ENCODE results near the gene HERC2.
"Not testable (repeated sequence)": the region's sequence is repeated elsewhere in the genome, so short reads cannot be mapped to it uniquely, and the experiment has no call there.

HERC2 gene

GRCh38 chr15:28322129-28322588 lies at the start of gene HERC2:
TSS of gene HERC2 (minus strand) at chr15:28322179. CDS start at chr15:28321433, 746 bp downstream.
- not testable (repeated sequence) for DNase-seq (ENCODE audit: low read depth)

DNA sequence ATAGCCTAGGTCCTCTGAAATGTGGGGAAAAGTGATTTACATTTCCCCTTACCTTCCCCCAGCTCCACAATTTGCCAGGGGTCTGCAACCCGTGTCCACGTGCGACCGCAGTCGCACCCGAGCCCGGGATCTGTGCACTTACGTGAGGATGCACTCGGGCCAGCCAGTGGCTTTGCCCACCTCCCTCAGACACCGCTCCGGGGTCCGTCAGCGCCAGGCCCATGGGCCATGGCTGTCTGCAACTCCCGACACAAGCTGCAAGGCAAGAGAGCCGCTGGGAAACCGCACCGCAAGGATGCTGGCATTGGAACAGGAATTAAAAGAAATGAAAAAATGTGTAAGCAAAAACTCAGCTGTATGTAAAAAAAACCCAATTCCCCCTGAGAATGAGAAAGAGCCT lies 43.5 kb upstream of the HERC2 start:
- not testable (repeated sequence) for DNase-seq (ENCODE audit: low read depth)

- DNase-seq (ENCODE audit: low read depth), result not testable (repeated sequence)
These were observed 36.0 kb upstream of the HERC2 start, which contains the start of gene GOLGA6L24 for GRCh38 chr15:28357984-28358383. TSS of gene GOLGA6L24 (minus strand) at chr15:28358084. CDS start at chr15:28358023, 61 bp downstream.

DNA sequence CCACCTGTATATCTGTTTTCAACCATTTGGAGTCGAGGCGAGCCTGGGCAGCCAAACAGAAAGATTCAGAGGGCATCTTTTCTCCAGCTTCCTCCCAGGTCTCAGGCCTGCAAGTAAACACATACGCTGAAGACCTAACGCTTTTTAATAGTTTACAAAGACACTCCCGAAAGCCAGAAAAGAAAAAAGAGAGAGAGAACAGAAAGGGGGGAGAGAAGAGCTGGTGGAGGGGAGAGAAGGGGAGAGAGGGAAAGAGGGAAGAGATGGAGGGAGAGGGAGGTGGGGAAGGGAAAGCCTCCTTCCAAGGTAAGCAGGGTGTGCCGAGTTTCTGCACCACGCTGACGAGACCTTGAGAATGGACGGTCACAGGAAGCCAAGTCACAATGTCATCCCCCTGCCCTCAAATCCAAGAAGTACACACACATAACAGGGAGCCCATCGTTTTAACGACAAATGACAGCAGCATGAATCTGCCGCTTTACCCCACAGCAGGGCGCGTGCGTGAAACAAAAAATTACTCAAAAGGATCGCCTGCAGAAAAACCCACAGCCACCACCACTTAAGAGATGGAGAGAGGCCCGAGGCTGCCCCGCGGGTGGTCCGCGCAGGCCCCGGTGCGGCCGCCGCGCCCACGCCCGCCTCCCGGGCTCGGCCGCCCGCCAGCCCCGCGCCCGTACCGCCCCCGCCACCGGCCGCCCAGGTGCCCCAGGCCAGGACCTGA lies 461 bp downstream of the HERC2 start:
- DNase-seq (ENCODE audit: low read depth), result not testable (repeated sequence)

DNA sequence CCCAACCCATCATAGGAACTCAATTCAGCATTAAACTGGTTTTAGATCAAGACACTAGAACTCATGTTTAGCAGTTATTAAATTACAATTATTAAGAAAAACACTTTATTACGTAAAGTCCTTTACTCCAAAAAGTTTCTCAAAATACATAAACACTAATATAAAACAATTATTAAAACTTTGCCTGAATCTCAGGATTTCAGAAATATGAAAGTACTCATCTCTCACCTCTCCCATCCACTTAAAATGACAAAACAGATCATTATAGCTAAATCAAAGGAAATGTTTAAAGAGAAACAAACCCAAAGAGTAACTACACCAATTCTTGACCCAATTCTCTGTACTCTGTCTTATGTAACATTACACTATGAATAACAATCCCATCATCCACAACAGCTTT lies 2.3 kb downstream of the HERC2 start:
- DNase-seq (ENCODE audit: low read depth), result not testable (repeated sequence)

DNA sequence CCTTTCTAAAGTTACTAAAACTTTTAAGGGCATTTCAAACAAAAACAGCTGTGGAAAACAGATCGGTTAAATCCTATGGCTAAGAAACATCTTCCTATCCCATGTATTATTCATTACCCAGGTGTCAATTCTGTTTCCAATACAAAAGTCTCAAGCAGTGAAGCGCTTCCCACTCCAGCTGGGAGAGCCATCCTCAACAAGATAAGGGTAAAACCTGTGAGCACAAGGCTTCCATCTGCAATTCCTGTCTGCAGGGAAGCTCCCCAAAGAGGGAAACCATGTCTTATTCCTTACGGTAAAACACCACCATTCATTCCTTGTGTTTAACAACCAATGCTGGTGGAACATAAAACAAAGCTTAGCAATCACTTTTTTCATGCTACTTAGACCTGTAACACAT lies 3.2 kb downstream of the HERC2 start:
- DNase-seq (ENCODE audit: low read depth), result not testable (repeated sequence)

GRCh38 chr15:28318122-28318521 lies 3.9 kb downstream of the HERC2 start:
- not testable (repeated sequence) for DNase-seq (ENCODE audit: low read depth)

- DNase-seq (ENCODE audit: low read depth), result not testable (repeated sequence)
These were observed 5.0 kb downstream of the HERC2 start for GRCh38 chr15:28316958-28317357.

DNA sequence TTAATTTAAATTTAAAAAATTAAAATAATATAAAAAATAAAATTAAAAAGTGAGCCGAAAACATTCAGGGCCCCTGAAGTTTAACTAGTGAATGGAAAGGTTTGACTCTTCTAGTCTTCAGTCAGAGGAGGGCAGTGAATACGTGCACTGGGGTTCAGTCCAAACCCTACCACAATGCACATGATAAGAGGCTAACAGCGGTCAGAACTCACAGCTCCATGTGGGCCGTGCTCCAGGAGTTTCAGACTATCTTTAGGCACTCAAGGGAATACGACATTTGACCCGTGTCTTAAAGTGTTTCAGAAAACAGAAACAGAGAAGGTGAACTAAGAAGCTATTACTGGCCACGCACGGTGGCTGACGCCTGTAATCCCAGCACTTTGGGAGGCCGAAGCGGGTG lies 11.5 kb downstream of the HERC2 start:
- DNase-seq (ENCODE audit: low read depth), result not testable (repeated sequence)

DNA sequence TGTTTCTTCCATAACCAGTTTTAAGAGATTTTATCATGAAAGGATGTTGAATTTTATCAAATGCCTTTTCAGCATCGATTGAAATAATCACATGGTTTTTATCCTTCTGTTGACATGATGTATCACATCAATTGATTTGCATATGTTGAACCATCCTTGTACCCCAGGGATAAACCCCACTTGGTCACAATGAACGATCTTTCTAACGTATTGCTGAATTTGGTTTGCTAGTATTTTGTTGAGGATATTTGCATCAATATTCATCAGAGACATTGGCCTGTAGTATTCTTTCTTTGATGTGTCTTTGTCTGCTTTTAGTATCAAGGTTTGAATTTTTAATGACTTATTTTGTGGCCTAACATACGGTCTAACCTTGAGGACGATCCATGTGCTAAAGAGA lies 13.3 kb downstream of the HERC2 start:
- not testable (repeated sequence) for DNase-seq (ENCODE audit: low read depth)

- not testable (repeated sequence) for DNase-seq (ENCODE audit: low read depth)
These were observed 16.3 kb downstream of the HERC2 start for GRCh38 chr15:28305700-28306099.

DNA sequence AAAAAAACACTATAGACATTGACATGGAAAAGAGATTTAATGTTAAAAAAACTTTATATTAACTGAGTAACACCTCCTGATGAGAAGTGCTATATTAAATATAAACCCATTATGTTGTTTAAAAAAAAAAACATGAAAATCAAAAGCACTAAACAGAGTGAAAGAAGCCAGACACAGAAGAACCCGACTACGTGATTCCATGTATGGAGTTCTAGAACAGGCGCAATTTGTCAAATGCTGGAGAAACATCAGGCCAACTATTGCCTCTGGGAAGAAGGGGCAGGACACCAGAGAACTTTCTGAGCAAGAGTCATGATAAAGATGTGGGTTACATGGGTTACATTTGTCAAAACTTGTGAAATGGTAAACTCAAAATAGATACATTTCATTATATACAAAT lies 24.5 kb downstream of the HERC2 start:
- DNase-seq (ENCODE audit: low read depth), result not testable (repeated sequence)

- DNase-seq (ENCODE audit: low read depth), result not testable (repeated sequence)
These were observed 25.2 kb downstream of the HERC2 start for GRCh38 chr15:28296814-28297213.

GRCh38 chr15:28295009-28295563 lies 26.9 kb downstream of the HERC2 start:
- DNase-seq (ENCODE audit: low read depth), result not testable (repeated sequence)

DNA sequence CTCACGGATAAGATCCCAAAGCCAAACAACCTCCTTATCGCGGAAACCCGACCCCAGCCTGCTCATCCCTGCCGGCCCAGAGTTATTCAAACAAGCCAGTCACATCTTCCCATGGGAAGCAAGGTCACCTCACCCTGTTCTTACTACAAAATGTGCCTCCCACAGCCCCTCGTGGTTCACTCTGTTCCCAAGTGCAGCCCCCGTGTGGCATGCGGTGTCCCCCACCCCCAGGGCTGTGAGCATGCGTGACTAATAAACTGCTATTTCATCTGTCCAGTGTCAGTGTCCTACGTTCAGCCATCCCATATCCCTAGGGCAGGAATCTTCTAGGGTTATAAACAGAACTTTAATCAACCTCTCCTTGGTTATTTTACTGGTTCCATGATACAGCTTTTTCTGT lies 27.4 kb downstream of the HERC2 start:
- not testable (repeated sequence) for DNase-seq (ENCODE audit: low read depth)

DNA sequence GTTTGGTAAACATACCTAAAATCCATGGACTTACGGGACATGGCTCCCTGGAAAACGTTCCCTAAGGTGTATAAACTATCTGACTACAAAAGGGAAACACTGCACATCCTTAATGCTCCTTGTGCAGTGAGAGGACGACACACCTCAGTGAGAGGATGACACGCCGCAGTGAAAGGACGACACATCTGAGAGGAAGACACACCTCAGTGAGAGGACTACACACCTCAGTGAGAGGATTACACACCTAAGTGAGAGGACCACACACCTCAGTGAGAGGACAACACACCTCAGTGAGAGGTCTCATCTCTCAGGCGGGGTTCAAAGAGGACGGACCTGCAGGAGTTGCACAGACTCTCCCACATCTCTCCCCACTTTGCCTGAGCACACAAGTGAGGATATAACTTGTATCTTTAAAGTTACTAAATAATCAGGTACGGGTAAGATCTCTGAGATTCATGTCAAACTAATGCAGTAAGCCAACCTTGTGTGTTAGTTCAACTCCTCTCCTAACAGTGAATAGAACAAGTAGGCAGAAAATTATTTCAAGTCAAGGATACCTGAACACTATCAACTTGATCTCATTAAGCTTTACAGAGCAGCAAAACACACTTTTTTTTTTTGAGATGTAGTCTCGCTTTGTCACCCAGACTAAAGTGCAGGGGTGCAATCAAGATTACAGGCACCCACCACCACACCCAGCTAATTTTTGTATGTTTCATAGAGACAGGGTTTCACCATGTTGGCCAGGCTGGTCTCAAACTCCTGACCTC lies 32.1 kb downstream of the HERC2 start:
- DNase-seq (ENCODE audit: low read depth), result no peak

- DNase-seq (ENCODE audit: low read depth), result not testable (repeated sequence)
These were observed 32.9 kb downstream of the HERC2 start for GRCh38 chr15:28288830-28289693.

GRCh38 chr15:28286659-28287058 lies 35.3 kb downstream of the HERC2 start:
- DNase-seq (ENCODE audit: low read depth), result not testable (repeated sequence)

- no peak for DNase-seq (ENCODE audit: low read depth)
These were observed 35.9 kb downstream of the HERC2 start for GRCh38 chr15:28286031-28286430.

DNA sequence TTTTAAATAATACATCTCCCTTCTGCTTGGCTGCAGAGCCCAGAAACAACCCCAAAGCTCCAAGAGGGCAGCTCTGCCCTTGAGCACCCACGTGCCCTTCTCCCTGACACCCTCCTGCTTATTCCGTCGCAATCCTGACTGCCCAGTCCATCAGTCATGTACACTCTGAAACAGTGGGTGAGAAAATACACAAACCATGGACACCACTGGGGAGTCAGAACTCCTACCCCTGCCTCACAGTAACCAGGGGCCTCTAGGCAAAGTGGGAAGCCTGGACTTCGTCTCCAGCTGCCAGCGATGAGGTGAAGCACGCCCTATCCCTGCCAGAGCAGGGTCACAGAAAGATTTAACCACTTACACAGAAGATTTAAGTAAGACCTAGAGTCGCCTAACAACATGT lies 40.1 kb downstream of the HERC2 start:
- no peak for DNase-seq (ENCODE audit: low read depth)

- DNase-seq (ENCODE audit: low read depth), result no peak
These were observed 47.3 kb downstream of the HERC2 start for GRCh38 chr15:28274635-28275034.

Data from fibroblast of the conjunctiva (primary cell).